ENCODE data around the gene MYO1D.

DNA sequence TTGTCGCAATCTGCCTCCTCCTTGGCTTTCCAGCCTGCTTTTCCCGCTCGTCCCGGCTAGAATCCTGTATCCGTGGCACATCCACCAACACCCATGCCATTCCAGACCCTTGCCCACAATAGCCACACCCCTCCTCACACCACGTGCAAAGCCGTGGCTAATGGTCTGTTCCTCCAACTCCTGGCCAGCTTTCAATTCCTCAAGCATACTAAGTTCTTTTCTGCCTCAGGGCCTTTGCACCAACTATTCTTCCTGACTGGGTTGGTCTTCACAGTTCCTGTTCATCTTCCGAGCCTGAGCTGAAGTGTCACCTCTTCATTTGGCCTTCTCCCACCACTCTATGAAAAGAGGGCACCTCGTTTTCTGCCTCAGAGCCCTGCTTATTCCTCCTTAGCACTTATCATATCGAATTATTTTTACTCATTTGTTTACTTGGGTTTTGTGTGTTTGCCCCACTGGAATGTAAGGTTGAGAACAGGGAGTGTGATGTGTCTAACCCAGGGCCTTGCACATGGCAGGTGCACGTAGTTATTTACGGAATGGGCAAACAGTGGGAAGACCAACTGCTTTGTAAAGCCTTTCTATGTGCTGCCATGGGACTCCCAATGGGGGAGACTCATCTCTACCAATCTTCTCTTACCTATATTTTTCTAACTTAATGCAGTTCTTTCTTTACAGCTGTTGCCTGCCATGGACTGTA is 321.2 kb downstream of the MYO1D start:
- TF ChIP-seq, protein P1, sequence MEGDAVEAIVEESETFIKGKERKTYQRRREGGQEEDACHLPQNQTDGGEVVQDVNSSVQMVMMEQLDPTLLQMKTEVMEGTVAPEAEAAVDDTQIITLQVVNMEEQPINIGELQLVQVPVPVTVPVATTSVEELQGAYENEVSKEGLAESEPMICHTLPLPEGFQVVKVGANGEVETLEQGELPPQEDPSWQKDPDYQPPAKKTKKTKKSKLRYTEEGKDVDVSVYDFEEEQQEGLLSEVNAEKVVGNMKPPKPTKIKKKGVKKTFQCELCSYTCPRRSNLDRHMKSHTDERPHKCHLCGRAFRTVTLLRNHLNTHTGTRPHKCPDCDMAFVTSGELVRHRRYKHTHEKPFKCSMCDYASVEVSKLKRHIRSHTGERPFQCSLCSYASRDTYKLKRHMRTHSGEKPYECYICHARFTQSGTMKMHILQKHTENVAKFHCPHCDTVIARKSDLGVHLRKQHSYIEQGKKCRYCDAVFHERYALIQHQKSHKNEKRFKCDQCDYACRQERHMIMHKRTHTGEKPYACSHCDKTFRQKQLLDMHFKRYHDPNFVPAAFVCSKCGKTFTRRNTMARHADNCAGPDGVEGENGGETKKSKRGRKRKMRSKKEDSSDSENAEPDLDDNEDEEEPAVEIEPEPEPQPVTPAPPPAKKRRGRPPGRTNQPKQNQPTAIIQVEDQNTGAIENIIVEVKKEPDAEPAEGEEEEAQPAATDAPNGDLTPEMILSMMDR (IDR thresholded peaks at IDR 0.05), result no peak
- TF ChIP-seq POLR2A (IDR thresholded peaks at IDR 0.05), result no peak

Measured in body of pancreas (tissue), 4 donors.